Measurements from ENCODE around the gene WWOX. TPM values are rescaled to one million over a fixed set of nuclear protein-coding genes. Genes with fewer than 3 reads are reported as not detected.

The WWOX gene
- total RNA-seq, 3 donors from 2014 or later, result 11.7 to 18.0 (median 13.8) TPM

DNA sequence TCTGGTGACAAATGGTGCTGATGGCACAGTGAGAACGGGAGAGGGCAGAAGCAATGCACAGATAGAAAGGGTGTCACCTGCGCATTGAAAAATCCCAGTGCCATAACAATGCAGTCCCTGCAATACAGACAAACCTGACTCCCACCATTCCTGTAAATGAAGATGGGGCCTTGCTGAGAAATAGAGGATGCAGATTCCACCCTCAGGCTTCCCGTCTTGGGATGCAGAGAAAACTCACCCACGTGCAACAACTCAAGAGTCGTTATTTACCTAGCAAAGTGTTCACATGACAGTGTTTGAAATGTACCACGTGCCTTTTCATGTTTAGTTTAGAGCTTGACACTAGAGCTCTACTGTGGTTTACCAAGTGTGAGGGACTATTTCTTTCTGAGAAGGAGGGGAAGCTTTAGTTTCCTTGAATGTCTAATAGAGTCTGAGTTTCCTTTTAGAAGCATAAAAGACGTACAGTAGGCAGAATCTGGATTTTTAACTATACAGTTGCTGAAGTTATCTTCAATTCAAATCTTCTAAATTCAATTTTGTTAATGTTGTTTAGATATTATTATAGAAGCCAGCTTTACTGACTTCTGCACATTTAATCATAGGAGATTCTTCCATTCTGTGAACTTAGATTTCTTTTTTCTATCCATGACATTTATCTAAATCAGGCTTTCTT is 35.6 kb downstream of the WWOX start:
- TF ChIP-seq, protein P1, sequence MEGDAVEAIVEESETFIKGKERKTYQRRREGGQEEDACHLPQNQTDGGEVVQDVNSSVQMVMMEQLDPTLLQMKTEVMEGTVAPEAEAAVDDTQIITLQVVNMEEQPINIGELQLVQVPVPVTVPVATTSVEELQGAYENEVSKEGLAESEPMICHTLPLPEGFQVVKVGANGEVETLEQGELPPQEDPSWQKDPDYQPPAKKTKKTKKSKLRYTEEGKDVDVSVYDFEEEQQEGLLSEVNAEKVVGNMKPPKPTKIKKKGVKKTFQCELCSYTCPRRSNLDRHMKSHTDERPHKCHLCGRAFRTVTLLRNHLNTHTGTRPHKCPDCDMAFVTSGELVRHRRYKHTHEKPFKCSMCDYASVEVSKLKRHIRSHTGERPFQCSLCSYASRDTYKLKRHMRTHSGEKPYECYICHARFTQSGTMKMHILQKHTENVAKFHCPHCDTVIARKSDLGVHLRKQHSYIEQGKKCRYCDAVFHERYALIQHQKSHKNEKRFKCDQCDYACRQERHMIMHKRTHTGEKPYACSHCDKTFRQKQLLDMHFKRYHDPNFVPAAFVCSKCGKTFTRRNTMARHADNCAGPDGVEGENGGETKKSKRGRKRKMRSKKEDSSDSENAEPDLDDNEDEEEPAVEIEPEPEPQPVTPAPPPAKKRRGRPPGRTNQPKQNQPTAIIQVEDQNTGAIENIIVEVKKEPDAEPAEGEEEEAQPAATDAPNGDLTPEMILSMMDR (IDR thresholded peaks at IDR 0.05), result no peak
- DNase-seq, result no peak

DNA sequence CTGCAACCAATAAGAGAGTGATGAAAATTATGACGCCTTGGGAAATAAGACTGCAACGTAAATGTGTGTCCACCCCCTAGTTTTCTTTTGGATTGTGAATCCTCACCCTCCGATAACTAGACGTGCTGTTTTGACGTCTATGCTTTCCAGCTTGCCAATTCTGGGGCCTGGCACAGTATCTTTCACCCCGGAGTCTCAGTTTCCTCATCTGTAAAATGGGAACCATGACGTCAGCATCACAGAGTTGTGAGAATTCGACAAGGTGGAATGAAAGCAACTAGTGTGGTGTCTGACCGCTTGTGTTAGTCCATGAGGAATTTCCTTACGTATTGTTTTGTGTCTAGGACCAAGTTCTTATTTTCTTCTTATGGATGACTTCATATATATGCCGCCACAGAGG is 37.7 kb downstream of the WWOX start:
- DNase-seq (no peak), ATAC-seq (no peak)
- intact Hi-C loops (cut with DNase I, micrococcal nuclease), result no loop called here
- Histone ChIP-seq H3K4me3 (no peak overlapping the region), H3K9me3 (no peaks in the 10 kb centered on the region), H3K36me3 (ENCODE audit: low read depth) (no peaks in the 10 kb centered on the region), H3K4me1 (ENCODE audit: low read depth) (peaks cover 4% of the 10 kb centered on the region)
- TF ChIP-seq, protein P1 (IDR thresholded peaks at IDR 0.05), result no peak

More for the DNA sequence above, 35.6 kb downstream of the WWOX start:
- ATAC-seq, result no peak
- Histone ChIP-seq H3K9me3 (no peaks in the 10 kb centered on the region), H3K36me3 (ENCODE audit: low read depth) (no peaks in the 10 kb centered on the region), H3K4me1 (ENCODE audit: low read depth) (peaks cover 4% of the 10 kb centered on the region), H3K4me3 (no peak overlapping the region)
- intact Hi-C loops (cut with DNase I, micrococcal nuclease), result no loop called here

DNA sequence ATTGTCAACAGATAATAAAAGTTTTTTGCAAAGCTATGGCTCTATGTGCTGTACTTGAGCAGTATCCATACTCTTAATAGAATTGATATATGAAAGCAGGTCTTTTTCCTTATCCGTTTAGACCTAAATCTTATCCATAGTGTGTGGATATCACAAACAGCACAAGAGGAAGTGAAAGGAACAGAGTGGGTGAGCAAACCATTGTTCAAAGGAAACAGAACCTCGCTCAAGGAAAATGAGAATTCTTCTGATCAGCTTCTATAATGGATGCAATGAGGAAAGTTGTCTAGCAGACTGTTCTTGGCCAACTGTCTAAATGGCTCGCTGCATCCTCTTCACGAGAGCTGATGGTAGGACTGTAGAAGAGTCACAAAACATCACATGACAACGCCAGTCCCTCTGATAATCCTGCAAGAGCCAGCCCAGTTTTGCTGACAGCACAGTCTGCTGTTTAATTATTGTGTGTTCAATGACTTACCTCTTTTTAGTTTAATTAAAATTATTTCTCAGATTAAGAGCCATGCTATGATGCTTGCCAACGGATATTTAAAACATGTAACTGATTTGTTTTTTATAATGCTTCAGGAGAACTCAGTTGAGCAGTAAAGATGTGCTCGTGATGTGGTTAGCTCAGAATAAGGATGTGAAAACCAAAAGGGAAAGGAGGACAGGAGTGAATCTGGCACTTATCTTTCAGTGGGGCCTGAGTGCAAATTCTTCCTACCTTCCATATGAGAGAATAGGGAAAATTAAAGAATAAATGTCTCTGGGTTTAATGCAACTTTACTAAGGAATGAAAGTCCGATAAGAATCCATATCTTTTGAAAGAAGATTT is 38.5 kb downstream of the WWOX start:
- ATAC-seq (no peak), DNase-seq (no peak)
- Histone ChIP-seq H3K36me3 (ENCODE audit: low read depth) (no peaks in the 10 kb centered on the region), H3K4me3 (no peak overlapping the region), H3K4me1 (ENCODE audit: low read depth) (peaks cover 4% of the 10 kb centered on the region), H3K9me3 (no peaks in the 10 kb centered on the region)
- intact Hi-C loops (cut with DNase I, micrococcal nuclease), result no loop called here
- TF ChIP-seq, protein P1 (IDR thresholded peaks at IDR 0.05), result no peak

DNA sequence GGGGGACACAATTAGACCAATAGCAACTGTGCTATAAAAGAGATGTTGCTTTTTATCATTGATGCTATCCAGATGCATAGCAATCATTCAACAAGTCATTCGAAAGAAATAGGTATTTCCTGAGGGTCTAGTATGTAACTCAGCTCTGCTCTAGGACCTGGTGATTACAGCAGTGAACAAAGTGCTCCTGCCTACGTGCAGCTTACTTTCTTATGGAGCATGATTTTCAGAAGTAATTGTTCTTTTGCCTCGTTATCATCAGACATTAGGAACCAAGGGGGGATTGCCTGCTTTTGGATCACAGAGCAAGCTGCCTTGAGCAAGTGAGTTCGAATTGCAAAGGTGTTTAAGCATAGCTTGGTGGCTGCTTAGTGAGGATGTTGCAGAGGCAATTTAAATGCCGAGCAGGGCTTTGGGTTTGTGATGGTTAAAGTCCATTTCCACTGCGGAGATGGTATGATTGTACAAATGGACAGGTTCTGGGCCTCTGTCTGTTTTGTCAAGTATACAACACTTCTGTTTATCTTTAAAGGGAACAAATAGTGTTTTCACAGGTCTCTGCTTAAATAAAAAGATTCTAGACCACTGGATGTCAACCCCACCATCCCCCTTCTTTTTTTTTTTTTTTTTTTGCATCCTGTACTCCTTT is 41.5 kb downstream of the WWOX start:
- no peak for ATAC-seq
- intact Hi-C loops (cut with DNase I, micrococcal nuclease), result no loop called here
- TF ChIP-seq, protein P1 (IDR thresholded peaks at IDR 0.05), result no peak
- Histone ChIP-seq H3K9me3 (no peaks in the 10 kb centered on the region), H3K4me1 (ENCODE audit: low read depth) (no peaks in the 10 kb centered on the region), H3K36me3 (ENCODE audit: low read depth) (no peaks in the 10 kb centered on the region), H3K4me3 (no peak overlapping the region)
- DNase-seq, result no peak

DNA sequence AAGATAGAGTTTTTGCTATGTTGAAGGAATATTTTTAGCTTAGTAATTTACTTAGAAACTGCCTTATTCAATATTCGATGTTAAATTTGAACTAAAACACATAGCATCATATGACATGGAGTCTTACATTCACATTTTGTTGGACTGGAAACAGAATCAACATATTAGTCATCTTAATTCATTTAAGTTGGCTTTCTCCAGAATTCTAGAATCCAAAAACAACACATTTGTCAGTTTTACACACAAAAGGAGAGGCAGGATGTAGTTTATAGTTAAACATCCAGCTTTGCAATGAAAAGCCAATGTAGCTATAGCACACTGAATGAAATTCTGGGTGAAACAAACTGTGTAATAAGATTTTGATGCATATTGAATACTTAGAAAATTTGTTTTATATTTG is 43.3 kb downstream of the WWOX start:
- ATAC-seq (no peak), DNase-seq (no peak)
- intact Hi-C loops (cut with DNase I, micrococcal nuclease), result no loop called here
- Histone ChIP-seq H3K4me1 (ENCODE audit: low read depth) (no peaks in the 10 kb centered on the region), H3K36me3 (ENCODE audit: low read depth) (no peaks in the 10 kb centered on the region), H3K4me3 (no peak overlapping the region), H3K9me3 (no peaks in the 10 kb centered on the region)
- TF ChIP-seq, protein P1 (IDR thresholded peaks at IDR 0.05), result no peak
